Measurements from ENCODE around the gene NSUN4. TPM values are rescaled to one million over a fixed set of nuclear protein-coding genes. Genes with fewer than 3 reads are reported as not detected.

Gene NSUN4
- polyA plus RNA-seq, 3 donors, result 8.5 to 12.8 (median 10.4) TPM

DNA sequence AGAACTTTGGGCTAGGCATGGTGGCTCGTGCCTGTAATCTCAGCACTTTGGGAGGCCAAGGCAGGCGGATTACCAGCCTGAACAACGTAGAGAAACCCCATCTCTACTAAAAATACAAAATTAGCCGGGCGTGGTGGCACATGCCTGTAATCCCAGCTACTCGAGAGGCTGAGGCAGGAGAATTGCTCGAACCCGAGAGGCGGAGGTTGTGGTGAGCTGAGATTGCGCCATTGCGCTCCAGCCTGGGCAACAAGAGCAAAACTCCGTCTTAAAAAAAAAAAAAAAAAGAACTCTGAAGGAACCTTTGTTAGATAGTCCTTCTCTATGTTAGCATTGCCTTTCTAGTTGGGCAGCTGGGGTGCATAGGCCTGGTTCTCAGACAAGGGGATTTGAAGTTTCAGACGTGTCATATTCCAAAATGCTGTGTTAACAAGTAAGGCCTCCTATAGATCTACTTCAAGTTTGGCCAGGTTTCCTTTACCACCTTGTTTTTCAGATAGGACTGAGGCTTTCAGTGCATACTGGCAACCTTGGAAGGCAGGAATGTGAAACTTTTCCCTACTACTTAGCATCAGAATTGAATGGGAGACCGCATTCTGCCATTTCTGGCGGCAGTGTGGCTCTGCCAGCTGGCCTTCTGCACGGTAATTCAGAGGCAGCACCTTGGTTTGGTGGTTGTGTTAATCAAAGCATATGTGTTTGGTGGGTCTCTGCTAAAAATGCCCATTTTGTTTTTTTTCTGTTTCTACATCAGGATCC, 31.0 kb upstream of the NSUN4 start:
- TF ChIP-seq, protein P1, sequence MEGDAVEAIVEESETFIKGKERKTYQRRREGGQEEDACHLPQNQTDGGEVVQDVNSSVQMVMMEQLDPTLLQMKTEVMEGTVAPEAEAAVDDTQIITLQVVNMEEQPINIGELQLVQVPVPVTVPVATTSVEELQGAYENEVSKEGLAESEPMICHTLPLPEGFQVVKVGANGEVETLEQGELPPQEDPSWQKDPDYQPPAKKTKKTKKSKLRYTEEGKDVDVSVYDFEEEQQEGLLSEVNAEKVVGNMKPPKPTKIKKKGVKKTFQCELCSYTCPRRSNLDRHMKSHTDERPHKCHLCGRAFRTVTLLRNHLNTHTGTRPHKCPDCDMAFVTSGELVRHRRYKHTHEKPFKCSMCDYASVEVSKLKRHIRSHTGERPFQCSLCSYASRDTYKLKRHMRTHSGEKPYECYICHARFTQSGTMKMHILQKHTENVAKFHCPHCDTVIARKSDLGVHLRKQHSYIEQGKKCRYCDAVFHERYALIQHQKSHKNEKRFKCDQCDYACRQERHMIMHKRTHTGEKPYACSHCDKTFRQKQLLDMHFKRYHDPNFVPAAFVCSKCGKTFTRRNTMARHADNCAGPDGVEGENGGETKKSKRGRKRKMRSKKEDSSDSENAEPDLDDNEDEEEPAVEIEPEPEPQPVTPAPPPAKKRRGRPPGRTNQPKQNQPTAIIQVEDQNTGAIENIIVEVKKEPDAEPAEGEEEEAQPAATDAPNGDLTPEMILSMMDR (IDR thresholded peaks at IDR 0.05), result no peak
- DNase-seq, result no peak
- H3K9me3 ChIP-seq (replicated peaks in 1 of 2; ENCODE audit: control insufficient read depth in 1 of 2, insufficient read depth in 1 of 2, low read length in 2 of 2), result no peaks in the 10 kb centered on the region
- H4K20me1 ChIP-seq (ENCODE audit: insufficient read depth, low read length), result peaks cover 37% of the 10 kb centered on the region
- H3K4me2 ChIP-seq (replicated peaks; ENCODE audit: extremely low read depth, low read length, poor library complexity, severe bottlenecking), result no peak overlapping the region
- peak overlapping the region in 6 of 7 donors; percentile 22 to 81 (median 66) for H3K27ac Mint-ChIP-seq
- peaks cover 0 to 2% (median 0%) of the 10 kb centered on the region in 7 donors for H3K9me3 Mint-ChIP-seq
- H3K4me1 Mint-ChIP-seq, result peaks cover 42% of the 10 kb centered on the region
- H3K9ac ChIP-seq (ENCODE audit: insufficient read depth, low read length, poor library complexity, severe bottlenecking), result no peak overlapping the region
- no CpG with 5 or more reads among the region's 16 CpGs for WGBS (ENCODE audit: insufficient coverage)
- H3K4me1 ChIP-seq (ENCODE audit: control insufficient read depth in 1 of 2, insufficient read depth in 2 of 2, low read length in 2 of 2), result peaks cover 32 to 43% of the 10 kb centered on the region in 2 donors
- H3K36me3 Mint-ChIP-seq, result peaks cover 39 to 63% of the 10 kb centered on the region in 2 donors
- H3K27ac ChIP-seq (ENCODE audit: low read depth in 1 of 2, low read length in 2 of 2), result peak overlapping the region in 1 of 2 donors; percentile 58
- peaks cover 55% of the 10 kb centered on the region for H3K79me2 ChIP-seq (ENCODE audit: insufficient read depth, low read length)
- H3K36me3 ChIP-seq (replicated peaks in 1 of 2; ENCODE audit: control insufficient read depth in 1 of 2, insufficient read depth in 2 of 2, low read length in 2 of 2), result peaks cover 44 to 49% of the 10 kb centered on the region in 2 donors
- intact Hi-C loops (cut with micrococcal nuclease), result loop anchor here in 1 of 2 donors (5.0 kb wide), 1 partner anchor 43 kb away; no protein-coding TSS in a partner anchor
- H3K4me3 Mint-ChIP-seq, result no peak overlapping the region
- no peak overlapping the region for H3K4me3 ChIP-seq (replicated peaks in 1 of 3; ENCODE audit: low read depth in 2 of 3, low read length in 3 of 3)
- H2AFZ ChIP-seq (ENCODE audit: insufficient read depth, low read depth, low read length, poor library complexity, severe bottlenecking), result no peak overlapping the region
- H3K27me3 Mint-ChIP-seq (ENCODE audit: low read depth in 3 of 3), result no peaks in the 10 kb centered on the region
- H3K27me3 ChIP-seq (ENCODE audit: control insufficient read depth in 2 of 2, insufficient read depth in 2 of 2, low read length in 2 of 2), result no peaks in the 10 kb centered on the region

DNA sequence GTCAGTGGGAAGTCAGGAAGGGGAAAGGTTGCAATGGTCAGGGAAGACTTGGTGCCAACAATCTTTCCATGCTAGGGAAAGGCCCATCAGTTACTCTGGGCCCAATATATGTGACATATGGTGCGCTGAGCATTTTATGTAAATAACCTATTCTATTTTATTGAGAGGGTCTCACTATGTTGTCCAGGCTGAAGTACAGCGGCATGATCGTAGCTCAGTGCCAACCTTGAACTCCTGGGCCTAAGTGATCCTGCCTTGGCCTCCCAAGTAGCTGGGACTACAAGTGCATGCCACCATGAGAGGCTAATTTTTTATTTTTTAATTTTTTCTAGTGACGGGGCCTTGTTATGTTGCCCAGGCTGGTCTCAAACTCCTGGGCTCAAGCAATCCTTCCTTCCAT, 30.3 kb upstream of the NSUN4 start:
- H3K4me3 Mint-ChIP-seq, result no peak overlapping the region
- WGBS (ENCODE audit: insufficient coverage), result 100% methylated on average over 2 of the region's 4 CpGs
- intact Hi-C loops (cut with micrococcal nuclease), result loop anchor here in 1 of 2 donors (5.0 kb wide), 1 partner anchor 42 kb away; no protein-coding TSS in a partner anchor
- DNase-seq, result no peak
- H3K36me3 ChIP-seq (replicated peaks in 1 of 2; ENCODE audit: control insufficient read depth in 1 of 2, insufficient read depth in 2 of 2, low read length in 2 of 2), result peaks cover 49 to 56% of the 10 kb centered on the region in 2 donors
- H4K20me1 ChIP-seq (ENCODE audit: insufficient read depth, low read length), result peaks cover 37% of the 10 kb centered on the region
- no peaks in the 10 kb centered on the region for H3K9me3 ChIP-seq (replicated peaks in 1 of 2; ENCODE audit: control insufficient read depth in 1 of 2, insufficient read depth in 1 of 2, low read length in 2 of 2)
- no peak overlapping the region for H3K4me3 ChIP-seq (replicated peaks in 1 of 3; ENCODE audit: low read depth in 2 of 3, low read length in 3 of 3)
- TF ChIP-seq, protein P1 (IDR thresholded peaks at IDR 0.05), result no peak
- H3K4me1 ChIP-seq (ENCODE audit: control insufficient read depth in 1 of 2, insufficient read depth in 2 of 2, low read length in 2 of 2), result peaks cover 27 to 38% of the 10 kb centered on the region in 2 donors
- no peak overlapping the region for H3K4me2 ChIP-seq (replicated peaks; ENCODE audit: extremely low read depth, low read length, poor library complexity, severe bottlenecking)
- peaks cover 48% of the 10 kb centered on the region for H3K79me2 ChIP-seq (ENCODE audit: insufficient read depth, low read length)
- peak overlapping the region in 1 of 2 donors; percentile 58 for H3K27ac ChIP-seq (ENCODE audit: low read depth in 1 of 2, low read length in 2 of 2)
- H3K27ac Mint-ChIP-seq, result peak overlapping the region in 3 of 7 donors; percentile 1 to 81 (median 53)
- peaks cover 38% of the 10 kb centered on the region for H3K4me1 Mint-ChIP-seq
- H2AFZ ChIP-seq (ENCODE audit: insufficient read depth, low read depth, low read length, poor library complexity, severe bottlenecking), result no peak overlapping the region
- H3K36me3 Mint-ChIP-seq, result peaks cover 44 to 70% of the 10 kb centered on the region in 2 donors
- H3K9ac ChIP-seq (ENCODE audit: insufficient read depth, low read length, poor library complexity, severe bottlenecking), result no peak overlapping the region
- H3K27me3 ChIP-seq (ENCODE audit: control insufficient read depth in 2 of 2, insufficient read depth in 2 of 2, low read length in 2 of 2), result no peaks in the 10 kb centered on the region
- H3K9me3 Mint-ChIP-seq, result peaks cover 0 to 2% (median 0%) of the 10 kb centered on the region in 7 donors
- no peaks in the 10 kb centered on the region for H3K27me3 Mint-ChIP-seq (ENCODE audit: low read depth in 3 of 3)
